ENCODE results near the gene PCDH9.

Gene PCDH9

DNA sequence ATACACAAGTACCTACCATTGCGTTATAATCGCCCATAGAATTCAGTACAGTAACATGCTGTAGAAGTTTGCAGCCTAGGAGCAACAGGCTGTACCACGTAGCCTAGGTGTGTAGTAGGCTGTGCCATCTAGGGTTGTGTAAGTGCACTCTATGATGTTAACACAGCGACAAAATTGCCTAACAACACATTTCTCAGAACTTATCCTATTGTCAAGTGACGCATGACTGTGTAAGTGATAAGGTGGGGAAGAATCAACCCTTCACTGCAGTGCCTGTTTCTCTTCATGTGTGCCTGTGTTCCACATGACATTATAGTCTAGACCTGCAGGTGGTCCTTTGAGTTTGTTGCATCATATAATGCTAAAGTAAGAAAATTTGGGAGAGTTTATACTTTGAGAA lies 94.0 kb downstream of the PCDH9 start:
- TF ChIP-seq POLR2AphosphoS5 (IDR thresholded peaks at IDR 0.05; ENCODE audit: low read depth) (no peak), SPI1 (IDR thresholded peaks at IDR 0.05; ENCODE audit: borderline replicate concordance, low read depth) (no peak), GABPA (IDR thresholded peaks at IDR 0.05; ENCODE audit: low read depth) (no peak)
- TF ChIP-seq, protein P1, sequence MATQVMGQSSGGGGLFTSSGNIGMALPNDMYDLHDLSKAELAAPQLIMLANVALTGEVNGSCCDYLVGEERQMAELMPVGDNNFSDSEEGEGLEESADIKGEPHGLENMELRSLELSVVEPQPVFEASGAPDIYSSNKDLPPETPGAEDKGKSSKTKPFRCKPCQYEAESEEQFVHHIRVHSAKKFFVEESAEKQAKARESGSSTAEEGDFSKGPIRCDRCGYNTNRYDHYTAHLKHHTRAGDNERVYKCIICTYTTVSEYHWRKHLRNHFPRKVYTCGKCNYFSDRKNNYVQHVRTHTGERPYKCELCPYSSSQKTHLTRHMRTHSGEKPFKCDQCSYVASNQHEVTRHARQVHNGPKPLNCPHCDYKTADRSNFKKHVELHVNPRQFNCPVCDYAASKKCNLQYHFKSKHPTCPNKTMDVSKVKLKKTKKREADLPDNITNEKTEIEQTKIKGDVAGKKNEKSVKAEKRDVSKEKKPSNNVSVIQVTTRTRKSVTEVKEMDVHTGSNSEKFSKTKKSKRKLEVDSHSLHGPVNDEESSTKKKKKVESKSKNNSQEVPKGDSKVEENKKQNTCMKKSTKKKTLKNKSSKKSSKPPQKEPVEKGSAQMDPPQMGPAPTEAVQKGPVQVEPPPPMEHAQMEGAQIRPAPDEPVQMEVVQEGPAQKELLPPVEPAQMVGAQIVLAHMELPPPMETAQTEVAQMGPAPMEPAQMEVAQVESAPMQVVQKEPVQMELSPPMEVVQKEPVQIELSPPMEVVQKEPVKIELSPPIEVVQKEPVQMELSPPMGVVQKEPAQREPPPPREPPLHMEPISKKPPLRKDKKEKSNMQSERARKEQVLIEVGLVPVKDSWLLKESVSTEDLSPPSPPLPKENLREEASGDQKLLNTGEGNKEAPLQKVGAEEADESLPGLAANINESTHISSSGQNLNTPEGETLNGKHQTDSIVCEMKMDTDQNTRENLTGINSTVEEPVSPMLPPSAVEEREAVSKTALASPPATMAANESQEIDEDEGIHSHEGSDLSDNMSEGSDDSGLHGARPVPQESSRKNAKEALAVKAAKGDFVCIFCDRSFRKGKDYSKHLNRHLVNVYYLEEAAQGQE (IDR thresholded peaks at IDR 0.05; ENCODE audit: insufficient replicate concordance, low read depth), result no peak
- TF ChIP-seq, protein P2, sequence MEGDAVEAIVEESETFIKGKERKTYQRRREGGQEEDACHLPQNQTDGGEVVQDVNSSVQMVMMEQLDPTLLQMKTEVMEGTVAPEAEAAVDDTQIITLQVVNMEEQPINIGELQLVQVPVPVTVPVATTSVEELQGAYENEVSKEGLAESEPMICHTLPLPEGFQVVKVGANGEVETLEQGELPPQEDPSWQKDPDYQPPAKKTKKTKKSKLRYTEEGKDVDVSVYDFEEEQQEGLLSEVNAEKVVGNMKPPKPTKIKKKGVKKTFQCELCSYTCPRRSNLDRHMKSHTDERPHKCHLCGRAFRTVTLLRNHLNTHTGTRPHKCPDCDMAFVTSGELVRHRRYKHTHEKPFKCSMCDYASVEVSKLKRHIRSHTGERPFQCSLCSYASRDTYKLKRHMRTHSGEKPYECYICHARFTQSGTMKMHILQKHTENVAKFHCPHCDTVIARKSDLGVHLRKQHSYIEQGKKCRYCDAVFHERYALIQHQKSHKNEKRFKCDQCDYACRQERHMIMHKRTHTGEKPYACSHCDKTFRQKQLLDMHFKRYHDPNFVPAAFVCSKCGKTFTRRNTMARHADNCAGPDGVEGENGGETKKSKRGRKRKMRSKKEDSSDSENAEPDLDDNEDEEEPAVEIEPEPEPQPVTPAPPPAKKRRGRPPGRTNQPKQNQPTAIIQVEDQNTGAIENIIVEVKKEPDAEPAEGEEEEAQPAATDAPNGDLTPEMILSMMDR (IDR thresholded peaks at IDR 0.05; ENCODE audit: insufficient read depth, low read length), result no peak
- no peak for DNase-seq (ENCODE audit: low read depth in 1 of 2, low spot score in 1 of 2)
- Histone ChIP-seq H3K4me3 (replicated peaks; ENCODE audit: insufficient read depth, low read length) (no peak overlapping the region), H3K27me3 (ENCODE audit: insufficient read depth, poor library complexity, severe bottlenecking) (no peaks in the 10 kb centered on the region), H3K27ac (replicated peaks) (no peak overlapping the region)

DNA sequence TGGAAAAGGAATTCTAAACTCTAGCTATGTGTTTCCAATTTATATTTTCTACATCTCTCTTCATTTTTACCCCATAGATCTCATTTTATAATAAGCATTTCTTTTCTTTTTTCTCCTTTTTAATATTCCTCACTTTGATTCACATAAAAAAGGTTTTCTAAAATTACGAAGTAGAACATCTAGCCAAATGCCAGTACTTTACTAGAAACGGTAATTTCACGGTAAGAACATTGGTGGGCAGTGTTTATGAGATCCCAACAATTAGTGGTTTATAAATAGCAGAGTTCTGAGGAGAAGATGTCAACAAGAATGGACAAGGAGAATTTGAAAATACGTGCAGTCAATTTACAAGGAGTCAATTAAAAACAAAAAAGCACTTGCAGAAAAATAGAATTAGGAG lies 94.8 kb downstream of the PCDH9 start:
- TF ChIP-seq POLR2AphosphoS5 (IDR thresholded peaks at IDR 0.05; ENCODE audit: low read depth) (no peak), SPI1 (IDR thresholded peaks at IDR 0.05; ENCODE audit: borderline replicate concordance, low read depth) (no peak), GABPA (IDR thresholded peaks at IDR 0.05; ENCODE audit: low read depth) (no peak)
- TF ChIP-seq, protein P1 (IDR thresholded peaks at IDR 0.05; ENCODE audit: insufficient replicate concordance, low read depth), result no peak
- TF ChIP-seq, protein P2 (IDR thresholded peaks at IDR 0.05; ENCODE audit: insufficient read depth, low read length), result no peak
- Histone ChIP-seq H3K4me3 (replicated peaks; ENCODE audit: insufficient read depth, low read length) (no peak overlapping the region), H3K27me3 (ENCODE audit: insufficient read depth, poor library complexity, severe bottlenecking) (no peaks in the 10 kb centered on the region), H3K27ac (replicated peaks) (no peak overlapping the region)
- no peak for DNase-seq (ENCODE audit: low read depth in 1 of 2, low spot score in 1 of 2)

DNA sequence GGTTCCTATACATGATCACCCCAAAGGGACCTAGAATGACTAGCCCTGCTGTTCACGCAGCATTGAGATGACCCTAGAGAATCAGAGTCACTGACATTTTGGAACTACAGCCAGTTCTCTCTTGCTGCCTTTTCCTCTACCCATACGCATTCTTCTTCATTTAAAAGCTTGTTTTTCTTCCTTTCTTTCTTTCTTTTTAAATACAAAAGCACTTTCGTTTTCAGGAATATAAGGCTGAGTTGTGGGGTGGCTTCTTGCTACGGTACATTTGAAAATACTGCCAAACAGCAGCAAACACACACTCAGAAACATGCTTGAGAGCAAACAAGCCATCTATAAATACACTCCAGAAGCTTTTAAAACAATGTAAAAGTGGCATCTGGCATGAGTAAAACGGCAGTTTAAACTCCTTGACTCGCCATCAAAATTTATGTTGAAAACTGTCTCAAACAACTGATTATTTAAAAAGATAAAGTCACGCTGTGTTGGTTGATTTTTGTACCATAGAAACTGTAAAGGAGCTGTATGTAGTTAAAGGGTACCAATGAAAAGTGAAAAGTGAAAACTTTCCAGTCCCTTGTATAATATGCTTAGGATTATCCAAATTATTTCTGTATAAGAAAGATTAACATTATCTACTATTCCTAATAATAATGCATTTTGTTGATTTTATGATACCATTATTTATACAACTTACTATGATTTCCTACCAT lies 95.6 kb downstream of the PCDH9 start:
- no peak for DNase-seq (ENCODE audit: low read depth in 1 of 2, low spot score in 1 of 2)
- TF ChIP-seq SPI1 (IDR thresholded peaks at IDR 0.05; ENCODE audit: borderline replicate concordance, low read depth), result no peak
- TF ChIP-seq, protein P1 (IDR thresholded peaks at IDR 0.05; ENCODE audit: insufficient replicate concordance, low read depth), result no peak
- no peak for TF ChIP-seq GABPA (IDR thresholded peaks at IDR 0.05; ENCODE audit: low read depth)
- TF ChIP-seq POLR2AphosphoS5 (IDR thresholded peaks at IDR 0.05; ENCODE audit: low read depth), result no peak
- TF ChIP-seq, protein P2 (IDR thresholded peaks at IDR 0.05; ENCODE audit: insufficient read depth, low read length), result no peak
- Histone ChIP-seq H3K27me3 (ENCODE audit: insufficient read depth, poor library complexity, severe bottlenecking) (no peaks in the 10 kb centered on the region), H3K4me3 (replicated peaks; ENCODE audit: insufficient read depth, low read length) (no peak overlapping the region), H3K27ac (replicated peaks) (no peak overlapping the region)
